GM12878 (cell line): ENCODE data around the gene MFAP2. TPM values are rescaled to one million over a fixed set of nuclear protein-coding genes. Genes with fewer than 3 reads are reported as not detected.

Experiments
- ATAC-seq: fragments of 200-7000 bp; cut with Tn5 transposase; 3 replicates; pipeline ENCODE4 v1.9.1; 2020; ENCODE audit warnings: mild to moderate bottlenecking, moderate library complexity
- Bru-seq: library from RNA; stranded (reverse); fragments of 400-500 nt; gene quantifications from one replicate; lab custom pipeline; 2021; lab: Mats Ljungman, UMichigan
- BruChase-seq, 2 experiments: library from RNA; stranded (reverse); fragments of 400-500 nt; gene quantifications; one replicate each; lab custom pipeline; 2021; lab: Mats Ljungman, UMichigan
- BruUV-seq: library from RNA; stranded (reverse); fragments of 400-500 nt; replicated peaks from 2 replicates; lab custom pipeline; 2021; lab: Mats Ljungman, UMichigan
- CTCF ChIA-PET: fragments of 300-600 bp; sonication (Branson Sonifier 250); formaldehyde crosslinking; extraction: SDS; loops from one replicate; lab custom pipeline; 2021; ENCODE audit warnings: inconsistent platforms; lab: Yijun Ruan, JAX
- POLR2A ChIA-PET: fragments of 350-600 bp; formaldehyde crosslinking; extraction: SDS; loops from one replicate; lab custom pipeline; 2021; ENCODE audit warnings: inconsistent platforms; lab: Charles Lee
- RAD21 ChIA-PET: fragments of 300-600 bp; sonication (Branson Sonifier 250); formaldehyde crosslinking; loops from one replicate; lab custom pipeline; 2023; ENCODE audit warnings: antibody characterized with exemption; ENCODE audit not compliant: unreplicated experiment; lab: Charles Lee
- SMC1A ChIA-PET: fragments of 300-600 bp; sonication (Branson Sonifier 250); formaldehyde crosslinking; loops from one replicate; lab custom pipeline; 2023; ENCODE audit not compliant: unreplicated experiment, uncharacterized antibody; lab: Charles Lee
- DNase-seq: peaks from one replicate; pipeline ENCODE4 v3.0.0-alpha.2; 2011; ENCODE audit warnings: low read depth, low spot score
- FAIRE-seq: peaks from 3 replicates; lab custom pipeline; 2011; peaks lifted over from hg19 to GRCh38; lab: Jason Lieb, UNC
- H2AFZ ChIP-seq: 2 replicates; pipeline ENCODE4 v1.6.0; 2011; ENCODE audit warnings: low read depth, low read length, control low read depth; ENCODE audit not compliant: control insufficient read depth
- H3K27ac ChIP-seq: 2 replicates; pipeline ENCODE4 v1.5.1; 2011; ENCODE audit warnings: control low read depth; ENCODE audit not compliant: control insufficient read depth, insufficient read depth
- H3K27me3 ChIP-seq, 2 experiments: replicated peaks in 1 of 2; 2 replicates each; pipeline versions ENCODE4 v1.6.0 to v1.6.1; 2011; ENCODE audit warnings: low read length in 1 of 2; ENCODE audit not compliant: control insufficient read depth in 2 of 2, insufficient read depth in 2 of 2
- H3K36me3 ChIP-seq, 2 experiments: 2 replicates each; pipeline ENCODE4 v1.5.1; 2011; ENCODE audit warnings: low read length in 1 of 2; ENCODE audit not compliant: control insufficient read depth in 2 of 2, insufficient read depth in 2 of 2
- H3K4me1 ChIP-seq: 2 replicates; pipeline ENCODE4 v1.6.1; 2011; ENCODE audit warnings: mild to moderate bottlenecking, low read length, moderate library complexity, mixed read lengths; ENCODE audit not compliant: control insufficient read depth, insufficient read depth
- H3K4me2 ChIP-seq: 2 replicates; pipeline ENCODE4 v1.6.0; 2011; ENCODE audit warnings: control low read depth; ENCODE audit not compliant: control insufficient read depth, insufficient read depth
- H3K4me3 ChIP-seq: fragments of 200-600 bp; sonication (generic); 2 replicates; pipeline ENCODE4 v1.5.1; 2016
- H3K79me2 ChIP-seq: 2 replicates; pipeline ENCODE4 v1.6.0; 2011; ENCODE audit warnings: low read length; ENCODE audit not compliant: control insufficient read depth, insufficient read depth
- H3K9ac ChIP-seq: 2 replicates; pipeline ENCODE4 v1.8.0; 2011; ENCODE audit warnings: low read length, control low read depth, mixed read lengths; ENCODE audit not compliant: control insufficient read depth, insufficient read depth
- H3K9me3 ChIP-seq: replicated peaks from 3 replicates; pipeline ENCODE4 v1.5.1; 2011; ENCODE audit warnings: mild to moderate bottlenecking, low read length; ENCODE audit not compliant: control insufficient read depth, insufficient read depth
- H4K20me1 ChIP-seq: 2 replicates; pipeline ENCODE4 v1.6.0; 2011; ENCODE audit not compliant: control insufficient read depth, insufficient read depth
- KAT2A ChIP-seq: conservative IDR thresholded peaks from 2 replicates; pipeline ENCODE4 v1.6.1; 2011; ENCODE audit warnings: low read depth, low read length; ENCODE audit not compliant: control insufficient read depth
- SUZ12 ChIP-seq: fragments of 200-600 bp; sonication (generic); IDR thresholded peaks from one replicate; pipeline ENCODE4 v1.6.1; 2018; ENCODE audit warnings: antibody characterized with exemption, mild to moderate bottlenecking; ENCODE audit not compliant: unreplicated experiment
- WGBS: methylation state at CpG from one replicate; pipeline ENCODE4 v1.1.6; 2016; ENCODE audit warnings: low lambda C conversion rate; ENCODE audit not compliant: insufficient replicate concordance, insufficient coverage; ENCODE audit errors: missing lambda C conversion rate; 5-methylcytosine and 5-hydroxymethylcytosine counted together
- in situ Hi-C: fragments of 300-500 bp; cut with MboI; formaldehyde crosslinking; loops from 9 replicates; pipeline ENCODE4 v1.14.3; 2018; ENCODE audit warnings: mixed read lengths
- intact Hi-C: fragments of 100-400 bp; cut with micrococcal nuclease; formaldehyde crosslinking; loops from one replicate; pipeline ENCODE4 v1.14.2; 2022; ENCODE audit not compliant: unreplicated experiment
- long read RNA-seq, 2 experiments: library from polyadenylated mRNA; unstranded; transcript quantifications; one replicate each; pipeline ENCODE4 v2.0.0, GENCODE V29; 2019 to 2020
- polyA minus RNA-seq, 3 experiments: library from RNA; depleted of rRNA, polyadenylated mRNA; stranded (reverse); fragments of >200 nt; gene quantifications; 2 replicates each; pipeline ENCODE4 v1.2.3, GENCODE V29; 2011
- polyA plus RNA-seq, 11 experiments: library from polyadenylated mRNA; depleted of rRNA in 4 of 11; unstranded in 6 of 11; stranded (reverse) in 5 of 11; fragments of >200 nt; fragmentation: Nextera tagmentation in 4 of 11; fragmentation: Illumina TruSeq in 1 of 11; extraction: Ambion mirVana in 4 of 11; extraction: Trizol in 1 of 11; gene quantifications; 1 replicate in 1 of 11; 2 replicates in 10 of 11; pipeline versions ENCODE4 v1.2.1 to v1.2.3, GENCODE V29; 2011 to 2016; ENCODE audit warnings: inconsistent platforms in 2 of 11, missing spikeins in 2 of 11, low read depth in 1 of 11
- total RNA-seq, 4 experiments: library from RNA; depleted of rRNA in 3 of 4; stranded (reverse); fragments of >200 nt in 3 of 4; fragmentation: Illumina TruSeq in 1 of 4; extraction: Trizol in 1 of 4; gene quantifications; 2 replicates each; pipeline versions ENCODE4 v1.2.1 to v1.2.3, GENCODE V29; 2013 to 2021

MFAP2 gene, protein sequence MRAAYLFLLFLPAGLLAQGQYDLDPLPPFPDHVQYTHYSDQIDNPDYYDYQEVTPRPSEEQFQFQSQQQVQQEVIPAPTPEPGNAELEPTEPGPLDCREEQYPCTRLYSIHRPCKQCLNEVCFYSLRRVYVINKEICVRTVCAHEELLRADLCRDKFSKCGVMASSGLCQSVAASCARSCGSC
- not detected in 2 replicates for total RNA-seq (2013; cell fraction: nucleolus; rRNA removed)
- total RNA-seq (2014; rRNA removed) (not detected in 2 replicates), total RNA-seq (2014; rRNA removed; fragmentation: Illumina TruSeq; extraction: Trizol) (not detected in 2 replicates), total RNA-seq (2021) (not detected in 2 replicates), polyA plus RNA-seq (2011; rRNA removed) (not detected in 2 replicates), polyA plus RNA-seq (2014; fragmentation: Illumina TruSeq; extraction: Trizol) (not detected in 2 replicates), polyA plus RNA-seq (2014; fragmentation: Nextera tagmentation; extraction: Ambion mirVana) (not detected), polyA plus RNA-seq (2014; rRNA removed) (not detected in 2 replicates), polyA plus RNA-seq (2016; fragmentation: Nextera tagmentation; extraction: Ambion mirVana) (under 1 TPM in 1 of 2 experiments, not detected in 1; 0.16 TPM), polyA minus RNA-seq (2011; rRNA and poly(A)+ RNA removed) (not detected in 2 replicates), Bru-seq, nascent RNA (not detected), BruChase-seq, experiment 1, labeled RNA remaining after a 6-hour chase (not detected), BruChase-seq, experiment 2, labeled RNA remaining after a 2-hour chase (not detected)
- not detected for polyA plus RNA-seq (2011; ENCODE audit: low read depth)
- polyA plus RNA-seq (2011; cell fraction: cytosol; rRNA removed), result 0.06 TPM in 1 of 2 replicates, not detected in the other
- polyA plus RNA-seq (2011; cell fraction: nucleus; rRNA removed), result not detected in 2 replicates
- polyA plus RNA-seq (2012), result not detected in 2 replicates
- polyA minus RNA-seq (2011; cell fraction: cytosol; rRNA and poly(A)+ RNA removed), result not detected in 2 replicates
- polyA minus RNA-seq (2011; cell fraction: nucleus; rRNA and poly(A)+ RNA removed), result not detected in 2 replicates
- long read RNA-seq, experiment 1, result 0 reads
- long read RNA-seq, experiment 2, result 0 reads

DNA sequence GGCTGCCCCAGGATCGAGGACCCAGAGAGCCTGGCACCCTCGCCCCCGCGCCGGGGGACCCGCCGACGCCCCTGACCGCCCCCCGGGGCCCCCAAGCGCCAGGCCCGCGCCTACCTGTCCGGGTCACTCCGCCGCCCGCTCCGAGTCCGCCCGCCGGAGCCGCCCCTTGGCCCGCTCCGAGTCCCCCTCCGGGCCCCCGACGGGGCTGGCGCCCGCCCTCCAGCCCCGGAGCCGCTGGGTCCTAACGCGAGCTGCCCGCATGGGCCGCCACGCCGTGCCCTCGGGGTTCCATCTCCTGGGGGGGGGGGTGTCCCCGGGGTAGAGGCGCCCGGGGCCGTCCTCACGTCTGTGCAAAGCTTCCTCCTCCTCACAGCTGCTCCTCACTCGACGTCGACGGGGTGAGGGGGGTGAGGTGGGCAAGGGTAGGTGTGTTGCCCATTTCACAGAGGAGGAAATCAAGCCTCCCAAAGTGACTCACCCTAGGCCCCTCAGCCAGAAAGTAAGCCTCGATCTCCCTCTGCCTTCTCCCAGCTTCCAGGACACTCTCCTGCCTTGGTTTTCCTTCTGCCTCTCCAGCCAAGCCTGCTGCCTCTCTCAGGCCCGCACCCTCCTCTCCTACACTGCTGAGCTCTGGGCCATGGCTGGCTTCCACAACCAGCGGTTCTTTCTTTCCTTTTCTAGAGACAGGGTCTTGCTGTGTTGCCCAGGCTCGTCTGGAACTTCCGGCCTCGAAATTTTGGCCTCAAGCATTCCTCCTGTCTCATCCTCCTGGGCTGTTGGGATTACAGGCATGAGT is at the start of gene MFAP2:
Gene MFAP2, minus strand, starts transcription at position 148 of the 796 bp plus-strand sequence. CDS start 2,347 bp downstream, outside the sequence.
- no TSS peak for BruUV-seq
- RAD21 ChIA-PET, result no interaction called here
- WGBS, result 29% methylated on average over 20 of the region's 53 CpGs
- no peak for FAIRE-seq
- Histone ChIP-seq H3K27me3 (peaks cover 7 to 13% of the 10 kb centered on the region in 2 experiments; a peak in 3 of 4 replicates), H3K9ac (no peak within 1 kb of the TSS), H3K36me3 (no peaks in the 10 kb centered on the region), H3K27ac (no peak within 1 kb of the TSS), H3K4me3 (no peak within 1 kb of the TSS), H4K20me1 (no peaks in the 10 kb centered on the region), H3K4me2 (no peak within 1 kb of the TSS), H3K4me1 (no peaks in the 10 kb centered on the region), H2AFZ (no peak within 1 kb of the TSS), H3K9me3 (no peaks in the 10 kb centered on the region), H3K79me2 (no peaks in the 10 kb centered on the region)
- no peak for DNase-seq
- POLR2A ChIA-PET, result no interaction called here
- peak; percentile 45; the same call in 2 of the 3 replicates for ATAC-seq
- TF ChIP-seq SUZ12 (peak; percentile 77), KAT2A (no peak)
- CTCF ChIA-PET, result no interaction called here
- SMC1A ChIA-PET, result no interaction called here
- in situ Hi-C loops, result no loop called here
- intact Hi-C loops, result no loop called here
